GM21723 (cell line): Measurements from ENCODE around the gene MAPK4.

ENCODE experiments used
- ATAC-seq: cut with Tn5 transposase; IDR thresholded peaks from one replicate; pipeline ENCODE4 v1.9.1; 2021; ENCODE audit warnings: mild to moderate bottlenecking, moderate library complexity; ENCODE audit not compliant: unreplicated experiment

The MAPK4 gene

GRCh38 chr18:50622865-50623393 lies 63.0 kb downstream of the MAPK4 start:
- no peak for ATAC-seq

DNA sequence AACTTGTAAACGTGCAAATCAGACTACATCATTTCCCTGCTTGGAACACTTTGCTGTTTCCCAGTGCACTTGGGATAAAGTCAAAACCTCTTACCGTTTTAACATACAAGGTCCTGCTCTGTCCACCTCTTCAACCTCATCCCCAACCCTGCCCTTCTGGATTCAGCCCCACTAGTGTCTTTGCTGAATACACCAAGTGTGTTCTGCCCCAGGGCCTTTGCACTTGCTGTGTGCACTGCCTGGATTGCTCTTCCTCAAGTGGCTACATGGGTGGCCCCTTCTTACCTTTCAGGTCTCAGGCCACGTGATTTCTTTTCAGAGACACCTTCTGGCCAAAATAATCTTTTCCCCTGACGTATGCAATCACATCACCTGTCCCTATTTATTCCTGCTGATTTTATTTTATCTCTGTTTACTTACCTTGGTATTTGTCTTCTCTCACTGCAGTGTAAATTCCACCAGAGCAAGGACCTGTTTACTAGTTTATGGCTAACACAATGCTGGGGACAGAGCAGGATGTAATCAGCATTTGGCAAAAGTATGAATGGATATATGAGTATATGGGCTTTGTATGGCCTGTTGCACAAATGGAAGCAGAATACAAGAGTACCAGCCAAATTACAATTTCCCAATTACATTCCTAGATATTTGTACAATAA lies 63.9 kb downstream of the MAPK4 start:
- ATAC-seq: no peak

DNA sequence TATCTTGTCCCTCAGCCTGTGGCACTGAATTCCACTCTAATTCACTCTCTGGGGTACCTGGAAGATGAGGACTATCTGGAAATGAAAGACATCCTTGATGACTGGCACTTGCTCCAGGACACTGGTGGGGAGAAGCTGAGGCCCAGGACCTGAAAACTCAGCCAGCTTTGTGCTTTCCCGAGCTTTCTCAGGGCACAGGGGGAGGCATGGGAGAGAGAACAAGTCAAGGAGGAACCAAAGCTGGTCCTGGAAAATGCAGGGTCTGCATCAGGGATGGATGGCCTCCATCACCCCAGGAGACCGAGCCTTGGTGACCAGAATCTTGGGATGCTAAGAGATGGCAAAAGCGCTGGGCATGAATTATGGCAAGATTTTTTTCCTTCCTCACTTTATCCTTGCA lies 65.1 kb downstream of the MAPK4 start:
- no peak for ATAC-seq

DNA sequence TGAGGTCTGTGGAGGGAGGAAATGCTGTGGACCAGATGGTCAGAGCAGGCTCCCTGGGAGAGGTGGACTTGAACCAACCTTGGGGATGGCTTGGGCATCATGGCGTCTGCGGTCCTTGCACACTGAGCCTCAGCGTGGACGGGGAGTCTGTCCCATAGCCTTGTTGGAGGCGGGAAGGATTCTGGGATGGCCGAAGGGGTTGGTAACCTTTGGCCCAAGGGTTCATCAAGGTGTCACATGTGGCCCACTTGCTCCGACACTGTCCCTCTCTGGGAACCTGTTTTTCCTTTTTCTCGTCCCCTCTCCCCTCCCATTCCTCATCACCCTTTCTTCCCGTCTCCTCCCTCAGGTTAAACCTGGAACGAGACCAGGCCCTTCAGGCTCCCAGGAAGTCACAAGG lies 66.4 kb downstream of the MAPK4 start:
- ATAC-seq: no peak

DNA sequence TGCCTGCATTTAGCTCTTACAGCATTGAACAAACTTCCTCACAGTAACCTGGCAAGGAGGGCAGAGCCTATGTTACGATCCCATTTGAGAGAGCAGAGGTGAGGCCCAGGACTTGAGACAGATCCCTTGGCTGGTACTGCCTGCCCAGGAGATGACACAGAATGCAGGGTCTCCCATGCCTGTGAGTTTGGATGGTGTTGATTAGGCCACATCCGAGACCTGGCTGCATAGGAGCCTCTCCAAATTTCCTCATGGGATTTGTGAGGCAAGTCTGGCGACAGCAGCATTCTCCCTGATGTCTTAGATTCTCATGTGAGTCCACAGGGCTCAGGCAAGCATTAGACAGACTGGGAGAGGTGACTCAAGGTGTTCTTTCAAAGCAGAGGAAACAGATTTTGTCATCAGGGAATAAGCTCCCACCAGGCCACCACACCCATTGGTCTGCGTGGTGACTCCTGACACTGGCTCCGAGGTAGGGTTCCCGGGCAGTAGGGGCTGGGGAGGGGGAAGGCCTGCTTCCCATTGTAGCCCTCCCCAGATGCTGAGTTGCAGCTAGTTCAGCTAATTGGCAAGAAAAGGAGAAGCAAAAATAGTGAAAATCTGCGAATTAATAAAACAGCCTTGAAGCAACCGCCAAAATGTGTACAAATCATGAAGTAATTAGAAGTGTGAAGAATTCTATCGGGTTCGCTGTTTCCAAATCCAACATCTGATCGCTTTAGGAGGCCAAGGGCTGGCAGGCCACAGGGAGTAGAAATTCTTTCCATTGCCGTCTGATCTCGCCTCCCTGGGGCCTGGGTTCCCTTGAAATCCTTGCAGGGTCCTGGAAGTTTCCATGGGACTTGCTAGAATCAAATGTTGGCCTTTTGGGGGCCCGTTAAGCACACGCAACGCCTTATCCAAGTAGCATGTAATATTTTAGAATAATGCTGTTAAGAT lies 68.0 kb downstream of the MAPK4 start:
- ATAC-seq: no peak

- no peak for ATAC-seq
Measured at GRCh38 chr18:50628533-50628905, 68.6 kb downstream of the MAPK4 start.

DNA sequence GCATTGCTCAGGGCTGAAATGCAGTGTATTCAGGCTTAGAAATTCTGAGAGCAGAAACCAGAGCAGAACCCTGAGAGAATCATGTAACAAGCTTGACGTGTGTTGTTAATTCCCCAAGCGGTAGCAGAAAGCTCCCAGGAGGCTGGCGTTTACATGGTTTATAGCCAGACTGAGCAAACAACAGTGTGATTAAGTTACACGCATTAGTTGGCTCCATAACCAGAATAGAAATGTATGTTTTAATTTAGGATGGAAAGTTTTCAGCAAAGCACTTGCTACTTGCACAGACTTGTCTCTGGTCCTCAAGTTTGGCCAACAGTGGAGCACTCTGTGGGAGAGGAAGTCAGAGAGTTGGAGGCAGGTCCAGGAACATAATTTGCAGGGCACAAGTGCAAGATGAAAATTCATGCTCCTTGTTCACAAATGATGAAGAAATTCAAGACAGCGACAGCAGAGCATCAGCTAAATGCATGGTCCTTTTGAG lies 69.3 kb downstream of the MAPK4 start:
- no peak for ATAC-seq

GRCh38 chr18:50630895-50631294 lies 71.0 kb downstream of the MAPK4 start:
- no peak for ATAC-seq

DNA sequence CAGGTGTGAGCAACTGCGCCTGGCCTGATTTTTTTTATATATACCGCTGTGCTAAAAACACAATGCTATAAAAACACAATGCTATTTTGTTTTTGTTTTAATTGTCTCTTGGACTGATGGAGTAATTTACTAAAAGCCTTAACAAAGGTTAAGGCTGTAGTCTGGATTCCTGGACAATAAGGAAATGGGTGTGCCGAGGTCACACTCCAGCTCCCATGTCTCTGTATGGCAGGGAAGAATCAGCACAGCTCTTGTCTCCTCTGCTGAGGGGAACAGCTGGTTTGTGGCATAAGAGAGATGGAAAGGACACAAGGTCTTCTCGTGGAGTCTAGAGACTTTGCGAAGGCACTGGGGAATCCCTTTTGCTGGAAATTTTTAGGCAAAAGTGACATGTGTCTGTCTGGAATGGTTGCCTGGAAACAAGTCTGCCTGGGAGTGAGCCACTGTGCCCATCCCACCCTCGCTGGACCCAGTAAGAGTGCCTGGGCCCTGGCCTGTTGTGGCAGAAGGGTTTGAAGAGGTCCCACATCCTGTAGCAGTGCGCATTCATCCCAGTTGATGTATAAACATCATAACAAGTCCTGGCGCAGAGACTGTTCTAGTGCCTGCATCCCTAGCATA lies 73.1 kb downstream of the MAPK4 start:
- ATAC-seq: no peak

GRCh38 chr18:50633992-50634391 lies 74.1 kb downstream of the MAPK4 start:
- no peak for ATAC-seq

- ATAC-seq: no peak
Measured at GRCh38 chr18:50636366-50637057, 76.6 kb downstream of the MAPK4 start.

DNA sequence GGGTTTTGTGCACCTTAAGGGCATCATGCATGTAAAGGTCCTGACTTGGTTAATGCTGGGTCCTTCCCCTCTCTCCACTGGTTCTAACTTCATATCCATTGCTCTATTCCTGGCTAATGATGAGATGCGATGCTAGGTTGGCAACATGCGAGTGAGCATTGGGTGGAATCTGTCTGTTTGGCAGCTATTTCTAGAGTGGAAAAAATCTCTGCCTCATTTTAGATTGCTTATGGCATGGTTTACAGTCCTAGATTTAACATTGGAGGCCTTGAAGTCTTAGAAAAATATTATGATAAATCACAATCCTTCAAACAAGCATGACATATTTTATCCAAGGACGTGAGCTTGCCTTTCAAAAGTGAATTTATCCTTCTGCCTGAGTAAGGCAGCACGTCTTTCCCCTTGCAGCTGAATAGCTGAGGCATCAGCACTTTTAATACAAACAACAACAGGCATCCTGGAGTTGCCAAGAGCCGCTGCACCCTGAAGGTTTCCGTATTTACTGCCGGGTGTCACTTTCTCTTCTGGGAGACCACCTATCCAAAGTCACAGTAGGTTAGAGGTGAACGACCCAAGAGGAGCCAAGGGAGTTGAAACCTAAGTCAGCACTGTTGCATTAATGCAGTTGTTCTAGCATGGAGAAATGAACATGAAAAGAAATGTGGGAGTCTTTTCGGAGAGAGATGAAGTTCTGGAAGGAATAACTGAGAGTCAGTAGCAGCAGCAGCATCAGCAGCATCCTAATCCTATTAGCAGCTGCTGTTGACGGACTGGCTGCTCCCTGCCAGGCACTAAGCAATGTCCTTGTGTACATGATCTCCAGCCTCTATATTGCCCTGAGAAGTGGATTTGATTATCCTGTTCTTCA lies 78.4 kb downstream of the MAPK4 start:
- no peak for ATAC-seq

DNA sequence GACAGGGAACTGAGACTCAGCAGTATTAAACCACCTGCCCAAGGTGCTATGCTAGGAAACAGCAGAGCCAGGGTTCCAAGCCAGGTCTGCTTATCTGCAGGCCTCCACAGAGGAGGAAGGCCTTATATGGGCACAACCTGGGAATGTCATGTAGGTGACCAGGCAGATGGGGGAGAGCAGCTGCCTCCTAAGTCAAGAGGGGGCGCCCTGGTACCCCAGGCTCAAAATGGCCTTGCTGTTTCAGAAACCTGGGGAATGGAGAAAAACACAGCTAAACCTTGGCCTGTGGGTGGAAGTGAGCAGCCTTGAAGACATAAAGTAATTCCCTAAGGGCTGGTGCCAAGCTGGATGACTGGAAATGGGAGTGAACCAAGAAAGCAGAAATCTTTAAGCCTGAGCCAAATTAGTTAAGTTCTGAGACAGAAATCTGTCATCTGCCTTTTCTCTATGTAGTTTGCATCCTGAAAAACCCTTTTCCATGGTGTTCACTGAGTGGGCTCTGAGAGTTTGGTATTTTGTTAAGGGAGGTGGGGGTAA lies 79.1 kb downstream of the MAPK4 start:
- no peak for ATAC-seq

DNA sequence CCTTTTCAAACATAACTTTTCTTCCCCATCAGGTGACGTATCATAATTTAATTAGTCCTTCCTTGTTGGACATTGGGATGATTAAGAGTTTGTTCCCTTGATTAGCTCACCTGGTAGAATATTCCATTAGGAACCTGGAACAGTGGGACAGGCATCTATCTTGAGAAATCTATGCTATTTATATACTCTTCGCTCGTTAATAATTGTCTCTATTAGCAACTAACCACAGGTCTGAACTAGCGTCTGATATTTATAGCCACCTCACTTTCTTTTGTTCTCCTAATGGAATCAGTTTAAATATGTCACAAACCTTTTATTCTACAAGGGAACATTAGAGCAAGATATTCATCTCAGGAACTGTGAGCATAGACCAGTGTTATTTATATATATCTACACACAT lies 79.8 kb downstream of the MAPK4 start:
- ATAC-seq: no peak

DNA sequence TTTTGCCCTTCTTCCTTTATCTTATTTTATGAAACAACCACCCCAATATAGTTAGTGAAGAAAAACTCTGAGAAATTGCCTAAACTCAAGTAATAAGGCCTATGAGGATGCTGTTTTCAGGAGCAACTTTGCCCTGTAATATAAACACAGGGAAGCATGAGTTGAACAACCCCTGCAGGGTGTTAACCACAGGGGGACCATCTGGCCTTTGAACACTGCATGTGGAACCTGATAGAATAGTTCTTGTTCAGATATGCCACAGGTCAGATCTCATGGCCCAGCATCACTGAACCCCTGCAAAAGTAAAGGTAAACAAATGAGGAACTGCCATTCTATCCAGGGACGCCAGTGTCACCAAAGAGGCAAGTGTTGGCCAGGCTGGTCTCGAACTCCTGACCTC lies 82.6 kb downstream of the MAPK4 start:
- no peak for ATAC-seq

- ATAC-seq: no peak
Measured at GRCh38 chr18:50644146-50644545, 84.3 kb downstream of the MAPK4 start.

- no peak for ATAC-seq
Measured at GRCh38 chr18:50644807-50645206, 84.9 kb downstream of the MAPK4 start.

GRCh38 chr18:50647237-50647636 lies 87.3 kb downstream of the MAPK4 start:
- no peak for ATAC-seq

DNA sequence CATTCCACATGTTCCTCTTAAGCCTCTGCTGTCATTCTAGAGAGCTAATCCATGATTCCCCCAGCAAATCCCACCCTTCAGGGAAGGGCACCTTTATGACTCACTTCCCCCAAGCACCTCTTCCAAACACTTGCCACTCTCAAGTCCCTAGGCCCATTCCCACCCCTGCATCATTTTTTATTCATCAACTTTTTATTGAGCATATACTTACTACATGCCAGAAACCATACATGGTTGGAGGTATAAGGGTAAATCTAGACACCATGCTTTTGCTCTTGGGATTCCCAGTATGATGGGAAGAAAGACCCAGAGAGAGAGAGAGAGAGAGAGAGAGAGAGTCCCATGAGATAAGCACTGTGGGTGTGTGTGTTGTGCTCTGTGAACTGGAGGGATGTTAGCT lies 87.9 kb downstream of the MAPK4 start:
- no peak for ATAC-seq

DNA sequence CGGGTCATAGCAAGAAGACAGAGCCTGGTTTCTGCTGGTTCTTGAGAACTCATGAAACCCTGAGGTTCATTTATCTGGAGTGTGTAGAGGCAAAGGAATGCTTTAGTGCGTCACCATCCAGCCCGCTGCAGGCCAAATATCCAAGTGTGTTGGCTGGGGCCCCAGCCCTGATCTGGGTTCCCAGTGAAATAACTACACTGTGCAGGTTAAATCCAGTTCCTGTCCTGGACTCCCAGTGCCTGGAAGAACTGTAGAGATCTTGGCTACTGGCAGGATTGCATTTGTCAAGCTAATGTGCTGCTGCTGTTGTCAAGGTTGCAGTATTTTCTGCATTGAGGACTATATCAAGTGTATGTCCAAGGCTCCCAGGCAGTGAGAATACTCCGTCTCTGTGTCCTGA lies 89.9 kb downstream of the MAPK4 start:
- no peak for ATAC-seq
